T follicular helper cell (primary cell): ENCODE results near the gene RPS6KA5.
"Not testable (repeated sequence)": the region's sequence is repeated elsewhere in the genome, so short reads cannot be mapped to it uniquely, and the experiment has no call there.

ENCODE experiments used
- DNase-seq: peaks from one replicate; pipeline ENCODE4 v3.0.0-alpha.2; 2020; ENCODE audit warnings: low read depth

Gene RPS6KA5

DNA sequence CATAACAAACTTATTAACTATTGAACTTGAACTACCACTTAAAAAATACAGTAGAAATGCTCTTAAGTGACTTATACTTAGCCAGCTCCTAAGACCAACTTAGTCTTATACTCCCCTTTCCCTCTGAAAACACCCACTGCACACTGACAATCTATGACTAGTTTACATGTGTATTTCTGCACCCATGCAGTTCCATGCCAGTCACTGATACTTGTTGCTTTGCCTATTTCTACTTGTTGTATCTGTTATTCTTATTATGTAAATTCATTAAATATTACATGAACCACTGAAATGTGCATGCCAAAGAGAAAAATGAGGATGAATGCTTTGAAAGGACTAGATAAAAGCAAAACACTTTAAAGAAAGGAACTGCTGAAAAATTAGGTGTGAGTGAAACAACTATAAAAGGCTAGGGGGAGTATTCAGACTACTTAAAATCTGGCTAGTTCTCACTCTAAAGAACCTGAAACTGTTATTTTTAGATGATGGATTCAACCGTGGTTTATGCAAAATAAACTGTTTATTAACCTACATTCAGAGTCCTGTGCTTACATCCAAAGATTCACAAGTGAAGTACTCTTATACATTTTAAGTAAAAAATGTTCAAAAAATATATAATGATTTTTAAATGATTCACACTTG is 74.7 kb downstream of the RPS6KA5 start:
- DNase-seq, result no peak

DNA sequence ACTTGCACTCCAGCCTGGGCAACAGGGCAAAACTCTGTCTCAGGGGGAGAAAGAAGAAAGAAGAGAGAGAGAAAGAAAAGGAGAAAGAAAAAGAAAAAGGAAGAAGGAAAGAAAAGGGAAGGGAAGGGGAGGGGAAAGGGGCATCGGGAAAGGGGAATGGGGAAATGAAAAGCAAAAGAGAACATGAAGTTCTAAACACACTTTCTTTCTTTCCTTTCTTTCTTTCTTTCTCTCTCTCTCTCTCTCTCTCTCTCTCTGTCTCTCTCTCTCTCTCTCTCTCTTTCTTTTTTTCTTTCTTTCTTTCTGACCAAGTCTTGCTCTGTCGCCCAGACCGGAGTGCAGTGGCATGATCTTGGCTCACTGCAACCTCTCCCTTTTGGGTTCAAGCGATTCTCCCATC is 76.9 kb downstream of the RPS6KA5 start:
- no peak for DNase-seq

DNA sequence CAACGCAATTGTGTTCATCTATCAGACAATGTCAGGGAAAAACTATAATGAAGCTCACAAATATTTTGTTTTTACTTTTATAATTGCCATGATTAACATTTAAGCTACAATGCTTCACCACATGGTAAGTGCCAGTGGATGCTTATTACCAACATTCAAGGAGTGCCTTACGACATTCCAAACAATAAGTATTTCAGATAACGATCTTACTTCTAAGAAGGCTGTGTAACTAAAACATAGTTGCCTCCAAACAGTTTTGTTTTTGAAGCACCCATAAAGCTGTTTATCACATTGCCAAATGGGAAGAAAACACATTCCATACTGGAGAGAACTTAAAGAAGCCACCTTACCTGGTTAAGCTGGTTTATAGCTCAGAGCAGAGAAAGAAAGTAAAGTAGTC is 78.8 kb downstream of the RPS6KA5 start:
- DNase-seq, result no peak

DNA sequence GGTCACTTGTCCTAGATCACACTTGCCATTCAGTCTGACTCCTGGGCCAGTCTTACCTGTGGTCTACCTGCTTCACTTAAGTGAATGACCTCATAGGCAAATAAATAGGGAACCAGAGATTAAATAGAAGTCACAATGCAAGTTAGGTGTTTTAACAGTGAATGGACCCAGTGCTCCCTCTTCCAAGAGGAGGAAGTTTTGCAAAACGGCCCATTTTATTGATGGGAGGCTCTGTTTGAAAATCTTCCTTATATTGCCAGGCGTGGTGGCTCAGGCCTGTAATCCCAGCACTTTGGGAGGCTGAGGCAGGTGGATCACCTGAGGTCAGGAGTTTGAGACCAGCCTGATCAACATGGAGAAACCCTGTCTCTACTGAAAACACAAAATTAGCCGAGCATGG is 79.8 kb downstream of the RPS6KA5 start:
- DNase-seq, result not testable (repeated sequence)

DNA sequence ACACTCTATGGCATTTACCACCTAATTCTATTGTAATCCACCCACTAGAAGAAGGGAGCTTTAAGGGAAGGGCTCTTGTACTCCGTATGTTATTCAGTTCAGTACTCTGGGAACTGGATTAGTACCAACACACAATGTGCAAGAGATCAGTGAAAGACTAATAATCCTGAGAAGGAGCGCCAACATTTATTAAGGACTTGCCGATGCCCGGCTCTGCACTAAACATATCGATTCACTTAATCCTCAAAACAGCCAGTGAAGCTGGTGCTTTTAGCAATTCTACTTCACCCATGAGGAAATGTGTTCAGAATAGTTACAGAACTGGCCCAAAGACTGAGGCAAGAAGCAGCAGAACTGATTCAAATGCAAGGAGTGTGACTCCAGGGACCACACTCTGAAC is 80.9 kb downstream of the RPS6KA5 start:
- no peak for DNase-seq

DNA sequence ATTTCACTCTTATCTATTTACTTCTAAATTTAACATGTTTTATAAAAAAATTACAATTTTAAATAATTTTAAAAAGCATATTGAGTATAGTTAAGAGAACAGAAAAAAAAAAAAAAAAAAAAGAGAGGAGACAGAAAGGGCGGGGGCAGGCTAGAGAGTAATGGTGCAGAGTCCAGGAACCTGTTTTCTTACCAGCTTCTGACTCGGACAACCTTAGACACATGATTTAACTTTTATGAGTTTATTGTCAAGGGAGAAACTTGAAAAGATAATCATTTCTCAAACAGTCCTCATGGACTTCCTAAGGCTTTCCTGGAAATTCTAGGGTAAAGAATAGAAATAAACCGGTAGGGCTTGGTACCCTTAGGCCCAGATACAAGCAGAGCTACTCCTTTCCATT is 84.3 kb downstream of the RPS6KA5 start:
- DNase-seq, result no peak

DNA sequence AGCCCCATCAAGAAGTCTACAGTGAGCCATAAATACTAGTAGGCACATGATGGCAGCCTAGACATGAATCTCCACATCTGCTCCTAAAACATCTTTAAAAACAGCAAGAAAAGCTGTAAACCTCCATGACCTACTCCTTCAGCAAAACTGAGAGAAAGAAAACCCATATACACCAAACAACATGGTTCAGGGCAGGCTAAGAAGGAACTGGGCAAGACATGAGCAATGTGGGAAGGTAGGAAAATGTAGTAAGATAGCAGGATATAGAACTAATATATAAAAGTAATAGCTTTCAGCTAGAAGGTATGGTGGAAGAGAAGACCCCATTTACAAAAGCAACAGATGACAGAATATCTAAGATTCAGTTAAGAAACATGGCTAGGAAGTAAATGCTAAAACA is 88.8 kb downstream of the RPS6KA5 start:
- no peak for DNase-seq

DNA sequence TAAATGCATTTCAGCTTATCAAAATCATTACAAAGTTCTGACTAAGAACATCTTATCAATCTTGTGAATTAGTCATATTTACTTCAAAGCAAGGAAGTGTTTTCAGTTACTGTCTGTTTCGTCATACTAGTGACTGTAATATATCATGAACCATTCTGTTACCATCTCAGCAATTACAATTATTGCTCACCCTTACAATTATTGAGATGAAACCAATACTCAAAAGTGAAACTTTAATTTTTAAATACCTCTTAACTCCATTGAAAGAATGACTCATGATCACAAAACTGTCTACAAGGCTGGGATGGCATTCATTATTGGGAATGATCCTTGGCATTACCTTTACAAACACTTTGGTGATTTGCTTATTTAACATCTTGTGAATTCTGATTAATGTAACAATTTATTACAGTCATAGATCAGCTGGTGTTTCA is 90.3 kb downstream of the RPS6KA5 start:
- no peak for DNase-seq

DNA sequence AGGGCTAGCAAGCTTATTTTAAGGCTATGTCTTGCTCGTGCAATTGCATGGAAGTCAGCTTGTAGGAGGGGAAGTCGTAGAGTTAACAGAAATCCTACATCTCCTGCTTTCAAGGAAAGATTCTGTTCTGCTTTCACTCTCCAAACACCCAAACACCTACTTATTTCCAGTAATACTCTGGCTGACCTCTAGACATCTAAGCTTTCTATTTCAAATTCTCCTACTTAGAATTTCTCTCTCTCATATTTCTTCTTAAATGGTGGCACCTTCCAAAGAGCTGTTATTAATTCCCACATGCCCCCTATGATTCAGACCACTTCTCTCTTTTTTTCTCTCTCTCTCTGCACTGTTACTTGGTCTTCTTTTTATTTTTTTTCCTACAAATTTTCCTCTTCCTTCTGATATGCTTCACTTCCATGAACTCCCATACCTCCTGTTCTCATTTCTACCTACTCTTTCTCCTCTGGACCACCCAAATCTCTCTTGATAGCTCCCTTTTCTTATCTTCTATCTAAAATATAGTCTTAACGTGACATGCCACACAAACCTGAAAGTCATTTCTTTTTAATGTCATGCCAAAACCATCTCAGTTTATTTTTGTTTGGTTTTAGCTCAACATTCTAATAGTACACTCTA is 90.8 kb downstream of the RPS6KA5 start:
- no peak for DNase-seq

DNA sequence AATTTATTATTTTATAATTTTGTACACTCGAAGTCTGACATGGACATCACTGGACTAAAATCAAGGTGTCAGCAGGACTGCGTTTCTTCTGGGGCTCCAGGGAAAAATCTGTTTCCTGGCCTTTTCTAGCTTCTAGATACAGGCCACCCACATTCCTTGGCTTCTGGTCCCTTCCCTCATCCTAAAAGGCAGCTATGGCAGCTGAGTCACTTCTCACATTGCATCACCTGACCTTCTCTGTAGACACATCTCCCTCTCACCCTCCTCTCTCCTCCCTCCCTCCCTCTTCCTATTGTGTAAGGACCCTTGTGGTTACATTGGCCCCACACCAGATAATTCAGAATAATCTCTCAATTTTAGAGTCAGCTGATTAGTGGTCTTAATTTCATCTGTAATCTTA is 92.4 kb downstream of the RPS6KA5 start:
- DNase-seq, result no peak

DNA sequence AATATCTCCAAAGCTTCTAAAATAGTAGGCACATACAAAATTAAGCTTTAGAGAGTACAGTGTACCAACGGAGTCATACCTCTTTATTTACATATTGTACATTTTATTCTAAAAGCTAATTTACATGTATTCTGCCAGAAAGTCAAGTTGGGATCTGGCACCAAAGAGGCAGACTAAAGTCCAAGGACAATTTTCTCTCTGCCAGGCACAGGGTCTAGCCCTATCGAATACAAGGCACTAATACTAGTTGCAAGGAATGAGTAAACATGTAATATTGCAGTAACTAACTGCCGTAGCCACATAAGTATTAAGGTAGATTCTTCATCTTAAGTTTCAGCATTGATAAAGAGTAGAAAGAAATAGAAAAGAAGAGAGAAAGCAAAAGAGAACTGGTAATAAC is 93.9 kb downstream of the RPS6KA5 start:
- DNase-seq, result no peak

DNA sequence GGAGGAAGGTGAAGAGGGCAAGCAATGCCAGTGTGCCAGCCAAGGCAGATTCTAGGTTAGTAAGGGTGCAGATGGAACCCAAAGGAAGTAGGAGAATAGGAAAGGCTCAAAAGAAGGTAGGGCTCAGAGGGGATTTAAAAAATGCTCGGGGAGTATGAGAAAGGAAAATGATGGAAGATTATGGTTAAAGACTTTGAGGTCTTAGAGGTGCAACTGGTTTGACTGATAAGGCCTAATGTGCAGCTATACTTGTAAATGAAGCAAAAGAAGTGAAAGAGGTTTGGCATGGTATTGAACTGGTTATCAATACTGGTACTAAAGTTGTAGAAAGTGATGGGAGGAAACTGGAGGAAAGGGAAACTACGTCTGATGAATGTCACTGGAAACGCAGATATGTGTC is 94.7 kb downstream of the RPS6KA5 start:
- no peak for DNase-seq

DNA sequence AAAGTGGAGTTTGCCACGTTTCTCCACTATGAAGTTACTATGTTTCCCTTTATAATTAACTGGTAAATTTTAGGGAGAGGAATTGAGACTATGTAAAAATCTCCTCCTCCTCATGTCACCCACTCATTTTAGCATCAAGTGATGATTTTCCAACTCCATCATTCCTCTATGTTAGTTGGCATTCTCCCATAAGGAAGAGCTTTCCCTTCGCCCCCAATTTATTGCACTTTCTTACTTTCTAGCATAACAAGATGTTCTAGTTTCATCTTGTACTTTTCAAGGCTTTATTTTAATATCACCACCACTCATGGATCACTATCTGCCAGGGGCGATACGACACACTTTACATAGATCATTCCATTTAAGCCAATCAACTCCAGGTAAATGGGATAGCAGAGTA is 97.1 kb downstream of the RPS6KA5 start:
- DNase-seq, result no peak

DNA sequence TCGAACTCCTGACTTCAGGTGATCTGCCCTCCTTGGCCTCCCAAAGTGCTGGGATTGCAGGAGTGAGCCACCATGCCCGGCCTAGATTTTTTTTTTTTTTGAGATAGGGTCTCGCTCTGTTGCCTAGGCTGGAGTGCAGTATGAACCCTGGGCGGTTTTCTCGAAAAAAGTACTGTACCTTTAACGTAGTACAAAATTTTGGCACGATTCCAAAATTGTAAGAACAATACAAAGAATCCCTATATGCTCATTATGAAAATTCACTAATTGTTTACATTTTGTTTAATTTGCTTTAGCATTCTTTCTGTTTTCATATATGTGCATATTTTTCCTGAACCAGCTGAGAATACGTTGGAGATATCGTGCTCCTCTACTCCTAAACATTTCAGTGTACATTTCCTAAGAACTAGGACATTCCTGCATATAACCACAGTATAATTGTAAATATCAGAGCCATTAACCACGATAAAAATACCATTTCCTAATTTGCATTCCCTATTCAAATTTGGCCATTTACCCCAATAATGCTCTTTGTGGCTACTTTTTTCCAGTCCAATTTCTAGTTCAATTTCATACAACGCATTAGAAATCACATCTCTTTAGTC is 97.8 kb downstream of the RPS6KA5 start:
- no peak for DNase-seq

DNA sequence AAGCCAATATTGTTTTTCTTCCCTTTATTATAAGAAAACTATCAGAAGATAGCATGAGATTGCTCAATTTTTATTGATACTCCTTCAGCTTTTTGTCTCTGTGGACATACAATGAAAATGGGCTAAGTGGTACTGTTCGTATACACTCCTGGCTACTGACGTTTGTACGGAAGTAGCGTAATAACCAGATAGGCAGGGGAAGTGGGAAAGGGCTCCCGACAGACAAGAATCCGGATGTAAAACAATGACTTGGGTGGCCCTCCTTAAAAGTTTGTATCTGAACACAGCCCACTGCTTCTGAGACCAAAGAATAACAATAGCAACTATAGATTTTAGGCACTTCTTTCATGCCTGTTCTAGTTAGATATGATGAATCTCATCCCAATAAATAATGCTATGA is 99.6 kb downstream of the RPS6KA5 start:
- DNase-seq, result no peak

DNA sequence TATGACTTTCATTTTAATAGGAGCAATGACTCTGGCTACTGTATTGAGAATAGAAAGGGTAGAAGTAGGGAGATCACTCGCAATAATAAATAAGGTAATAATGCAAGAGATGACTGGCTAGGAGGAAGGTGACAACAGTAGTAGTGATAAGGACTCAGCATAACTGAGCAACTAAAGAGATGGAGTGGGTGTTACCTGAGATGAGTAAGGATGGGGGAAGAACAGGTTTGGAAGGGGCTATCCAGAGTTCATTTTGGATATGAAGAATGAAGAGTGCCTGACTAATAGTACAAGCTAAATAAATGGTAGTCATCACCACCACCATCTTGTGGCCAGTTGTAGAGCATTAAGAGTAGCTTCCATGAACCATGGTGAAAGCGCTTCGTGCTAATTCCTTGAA is 101.1 kb downstream of the RPS6KA5 start:
- DNase-seq, result no peak

DNA sequence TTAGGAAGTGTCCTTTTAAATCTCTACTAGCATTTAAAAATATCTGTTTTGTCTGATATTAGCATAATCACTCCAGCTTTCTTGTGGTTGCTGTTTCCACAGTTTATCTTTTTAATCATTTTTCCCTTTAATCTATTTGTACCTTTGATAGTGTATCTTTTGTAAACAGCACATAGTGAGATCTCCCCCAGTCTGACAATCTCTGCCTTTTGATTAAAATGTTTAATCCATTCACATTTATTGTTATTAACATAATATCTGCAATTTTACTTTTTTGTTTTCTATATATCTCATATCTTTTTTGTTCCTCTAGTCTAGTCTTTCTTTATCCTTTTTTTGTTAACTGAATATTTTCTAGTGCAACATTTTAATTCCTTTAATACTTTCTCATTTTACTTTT is 104.2 kb downstream of the RPS6KA5 start:
- DNase-seq, result no peak

DNA sequence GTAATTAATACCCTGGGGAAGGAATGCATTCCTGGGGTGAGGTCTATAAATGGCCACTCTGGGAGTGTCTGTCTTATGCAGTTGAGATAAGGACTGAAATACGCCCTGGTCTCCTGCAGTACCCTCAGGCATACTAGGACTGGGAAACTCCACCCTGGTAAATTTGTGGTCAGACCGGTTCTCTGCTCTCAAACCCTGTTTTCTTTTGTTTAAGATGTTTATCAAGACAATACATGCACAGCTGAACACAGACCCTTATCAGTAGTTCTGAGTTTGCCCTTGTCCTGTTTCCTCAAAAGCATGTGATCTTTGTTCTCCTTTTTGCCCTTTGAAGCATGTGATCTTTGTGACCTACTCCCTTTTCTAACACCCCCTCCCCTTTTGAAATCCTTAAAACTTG is 106.8 kb downstream of the RPS6KA5 start:
- DNase-seq, result not testable (repeated sequence)

DNA sequence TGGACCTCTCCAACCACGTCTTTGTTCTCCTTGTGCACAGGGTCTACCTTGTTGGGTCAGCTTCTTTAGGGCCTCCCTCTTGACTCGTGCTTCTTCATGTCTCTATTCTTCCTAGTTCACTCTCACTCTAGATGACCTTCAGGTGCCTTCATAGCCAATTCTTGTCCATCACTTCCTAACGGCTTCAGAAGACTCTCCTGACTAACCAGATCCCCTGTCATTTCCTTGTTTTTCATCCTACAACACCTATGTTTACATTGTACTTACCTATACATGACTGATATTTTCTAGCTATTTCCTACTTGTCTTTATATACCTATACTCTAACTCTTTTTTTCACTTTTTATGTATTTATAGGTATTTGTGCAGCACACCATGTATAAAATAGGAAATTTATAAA is 117.1 kb downstream of the RPS6KA5 start:
- DNase-seq, result no peak

DNA sequence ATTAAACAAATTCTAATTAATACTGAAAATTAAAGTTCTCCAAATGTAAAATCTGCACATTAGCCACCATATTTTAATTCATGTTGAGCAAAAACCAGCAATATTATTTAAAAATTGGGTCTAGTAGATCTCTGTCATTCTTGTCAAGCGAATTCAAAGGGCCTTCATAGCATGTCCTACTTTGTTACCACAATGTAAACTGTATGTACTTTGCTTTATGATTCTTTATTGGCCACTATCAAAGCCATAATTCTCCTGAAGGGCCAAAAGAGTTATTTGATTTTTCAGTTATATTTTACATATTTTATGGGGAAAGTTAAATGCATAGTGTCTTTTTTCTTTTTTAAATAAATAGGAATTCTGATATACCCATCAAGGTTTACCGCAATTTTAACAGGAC is 117.9 kb downstream of the RPS6KA5 start:
- no peak for DNase-seq

DNA sequence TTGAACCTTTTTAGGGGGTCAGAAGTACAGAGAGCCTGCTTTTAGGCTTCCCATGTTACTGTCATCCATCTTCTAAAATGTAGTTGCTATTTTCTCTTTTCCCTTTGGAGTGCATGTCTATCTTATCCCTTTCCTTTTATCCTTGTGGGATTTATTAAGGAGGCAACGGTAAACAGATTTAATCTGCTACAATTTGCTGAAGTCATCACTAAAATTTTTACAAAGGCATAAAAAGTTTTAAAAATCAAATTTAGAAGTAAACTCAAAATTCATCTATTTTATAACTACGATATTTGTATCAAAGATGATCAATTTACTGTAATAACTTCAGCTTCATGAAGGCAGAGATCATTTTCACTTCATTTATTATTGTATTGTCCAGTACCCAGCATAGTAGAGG is 118.7 kb downstream of the RPS6KA5 start:
- no peak for DNase-seq

DNA sequence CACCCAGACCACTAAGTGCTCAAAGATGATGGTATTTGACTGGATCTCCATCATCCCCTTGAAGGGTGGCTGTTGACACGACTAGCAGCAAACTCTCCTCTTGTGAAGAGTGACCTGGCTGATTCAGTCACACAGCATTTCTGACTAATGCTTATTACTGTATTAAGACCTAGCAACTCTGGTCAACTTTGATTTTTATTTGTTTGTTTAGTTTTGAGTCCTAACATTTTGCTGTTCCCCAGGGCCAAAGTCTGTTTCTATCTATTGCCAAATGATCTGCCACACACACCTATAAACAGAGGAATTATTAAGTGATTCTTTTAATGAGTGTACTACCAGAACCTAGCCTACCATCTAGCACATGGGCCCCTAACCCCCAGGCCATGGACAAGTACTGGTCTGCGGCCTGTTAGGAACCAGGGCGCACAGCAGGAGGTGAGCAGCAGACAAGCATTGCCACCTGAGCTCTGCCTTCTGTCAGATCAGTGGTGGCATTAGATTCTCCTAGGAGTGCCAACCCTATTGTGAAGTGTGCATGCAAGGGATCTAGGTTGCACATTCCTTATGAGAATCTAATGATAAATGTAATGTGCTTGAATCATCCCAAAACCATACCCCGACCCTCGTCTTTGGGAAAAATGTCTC is 120.0 kb downstream of the RPS6KA5 start:
- no peak for DNase-seq

DNA sequence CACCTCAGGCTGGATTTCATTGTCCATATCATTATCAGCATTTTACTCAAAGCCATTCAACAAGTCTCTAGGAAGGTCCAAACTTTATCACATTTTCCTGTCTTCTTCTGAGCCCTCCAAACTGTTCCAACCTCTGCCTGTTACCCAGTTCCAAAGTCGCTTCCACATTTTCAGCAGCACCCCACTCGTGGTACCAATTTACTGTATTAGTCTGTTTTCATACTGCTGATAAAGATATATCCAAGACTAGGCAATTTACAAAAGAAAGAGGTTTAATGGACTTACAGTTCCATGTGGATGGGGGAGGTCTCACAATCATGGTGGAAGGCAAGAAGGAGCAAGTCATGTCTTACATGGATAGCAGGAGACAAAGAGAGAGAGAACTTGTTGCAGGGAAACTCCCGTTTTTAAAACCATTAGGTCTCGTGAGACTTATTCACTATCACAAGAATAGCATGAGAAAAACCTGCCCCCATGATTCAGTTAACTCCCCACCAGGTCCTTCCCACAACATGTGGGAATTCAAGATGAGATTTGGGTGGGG is 121.1 kb downstream of the RPS6KA5 start:
- not testable (repeated sequence) for DNase-seq
